ENCODE results near the gene IL18R1.

The IL18R1 gene

DNA sequence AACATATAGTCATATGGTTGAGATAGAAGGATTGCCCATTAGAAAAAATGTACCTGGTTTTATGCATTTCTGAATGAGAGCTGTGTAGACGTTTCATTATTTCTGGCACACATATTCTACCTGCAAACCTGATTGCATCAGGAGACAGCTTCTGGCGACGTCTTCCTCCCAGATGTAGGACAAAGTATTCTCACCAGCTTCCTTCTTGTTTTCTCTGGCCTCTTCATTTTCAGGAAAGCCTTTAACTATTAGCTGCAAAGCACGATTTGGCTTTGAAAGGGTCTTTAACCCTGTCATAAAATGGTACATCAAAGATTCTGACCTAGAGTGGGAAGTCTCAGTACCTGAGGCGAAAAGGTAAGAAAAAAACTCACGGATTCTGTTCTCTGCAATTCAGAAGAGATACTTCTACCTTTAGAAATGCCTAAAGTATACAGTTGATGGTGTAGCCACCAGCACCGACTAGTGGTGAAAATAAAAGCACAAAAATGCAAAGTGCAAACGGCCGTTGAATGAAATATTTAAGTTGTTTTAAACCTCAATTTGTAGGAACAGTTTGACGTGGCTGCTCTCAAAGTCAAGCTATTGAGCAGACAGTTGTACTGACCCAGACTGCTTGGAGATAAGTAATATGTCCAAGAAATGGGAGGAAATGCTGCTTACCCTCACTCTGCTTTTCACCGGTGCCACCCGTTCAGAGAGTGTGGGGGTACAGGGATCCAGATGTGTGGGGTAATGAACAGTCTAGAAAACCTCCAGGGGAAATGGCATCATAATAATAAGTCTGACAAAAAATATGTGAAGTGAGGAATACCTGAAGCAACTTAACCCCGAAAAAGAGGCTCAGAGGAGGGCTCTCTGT lies 87.6 kb downstream of the IL18R1 start:
- Histone ChIP-seq H3K27me3 (no peaks in the 10 kb centered on the region), H3K4me1 (no peaks in the 10 kb centered on the region), H3K36me3 (no peaks in the 10 kb centered on the region), H3K4me3 (no peak overlapping the region), H3K9me3 (no peaks in the 10 kb centered on the region), H3K27ac (no peak overlapping the region)
- DNase-seq = no peak
- TF ChIP-seq, protein P1, sequence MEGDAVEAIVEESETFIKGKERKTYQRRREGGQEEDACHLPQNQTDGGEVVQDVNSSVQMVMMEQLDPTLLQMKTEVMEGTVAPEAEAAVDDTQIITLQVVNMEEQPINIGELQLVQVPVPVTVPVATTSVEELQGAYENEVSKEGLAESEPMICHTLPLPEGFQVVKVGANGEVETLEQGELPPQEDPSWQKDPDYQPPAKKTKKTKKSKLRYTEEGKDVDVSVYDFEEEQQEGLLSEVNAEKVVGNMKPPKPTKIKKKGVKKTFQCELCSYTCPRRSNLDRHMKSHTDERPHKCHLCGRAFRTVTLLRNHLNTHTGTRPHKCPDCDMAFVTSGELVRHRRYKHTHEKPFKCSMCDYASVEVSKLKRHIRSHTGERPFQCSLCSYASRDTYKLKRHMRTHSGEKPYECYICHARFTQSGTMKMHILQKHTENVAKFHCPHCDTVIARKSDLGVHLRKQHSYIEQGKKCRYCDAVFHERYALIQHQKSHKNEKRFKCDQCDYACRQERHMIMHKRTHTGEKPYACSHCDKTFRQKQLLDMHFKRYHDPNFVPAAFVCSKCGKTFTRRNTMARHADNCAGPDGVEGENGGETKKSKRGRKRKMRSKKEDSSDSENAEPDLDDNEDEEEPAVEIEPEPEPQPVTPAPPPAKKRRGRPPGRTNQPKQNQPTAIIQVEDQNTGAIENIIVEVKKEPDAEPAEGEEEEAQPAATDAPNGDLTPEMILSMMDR (IDR thresholded peaks at IDR 0.05) = peak; percentile 48 to 52
- intact Hi-C loops (cut with DNase I; ENCODE audit: low total_unique reads) = no loop called here

DNA sequence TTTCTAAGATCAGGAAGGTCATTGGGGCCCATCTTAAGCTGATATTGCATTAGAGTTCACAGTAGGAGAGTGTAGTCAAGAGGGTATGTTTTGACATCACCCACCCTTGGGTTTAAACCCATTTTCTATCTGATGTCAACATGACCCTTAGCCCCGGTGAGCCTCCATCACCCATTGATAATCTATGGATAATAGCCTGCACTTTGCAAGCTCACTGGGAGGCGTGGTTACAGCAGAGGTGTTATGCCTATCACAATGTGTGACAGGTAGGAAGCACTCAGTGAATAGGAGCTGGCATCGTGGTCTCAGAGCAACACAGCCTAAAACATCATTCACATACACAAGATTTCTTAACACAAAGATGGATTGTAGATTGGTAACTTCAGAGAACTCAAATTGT lies 88.6 kb downstream of the IL18R1 start:
- DNase-seq = no peak
- H3K27me3 ChIP-seq = no peaks in the 10 kb centered on the region
- H3K27ac ChIP-seq = no peak overlapping the region
- H3K36me3 ChIP-seq = no peaks in the 10 kb centered on the region
- no peaks in the 10 kb centered on the region for H3K9me3 ChIP-seq
- no peaks in the 10 kb centered on the region for H3K4me1 ChIP-seq
- intact Hi-C loops (cut with DNase I; ENCODE audit: low total_unique reads) = no loop called here
- TF ChIP-seq, protein P1 (IDR thresholded peaks at IDR 0.05) = no peak
- no peak overlapping the region for H3K4me3 ChIP-seq

DNA sequence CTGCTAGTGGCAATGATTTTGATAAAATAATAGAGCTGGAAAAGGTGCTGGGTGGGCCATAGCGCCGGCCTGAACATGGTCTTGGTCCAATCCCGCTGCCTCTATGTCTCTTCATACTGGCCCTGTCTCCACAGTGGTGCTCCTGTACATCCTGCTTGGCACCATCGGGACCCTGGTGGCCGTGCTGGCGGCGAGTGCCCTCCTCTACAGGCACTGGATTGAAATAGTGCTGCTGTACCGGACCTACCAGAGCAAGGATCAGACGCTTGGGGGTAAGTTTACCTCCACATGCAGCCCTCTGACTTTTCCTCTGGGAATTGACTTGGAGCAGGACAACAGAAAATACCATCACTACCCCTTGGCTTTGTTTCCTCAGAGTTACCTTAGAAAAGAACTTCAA lies 91.3 kb downstream of the IL18R1 start:
- TF ChIP-seq, protein P1 (IDR thresholded peaks at IDR 0.05) = no peak
- Histone ChIP-seq H3K4me3 (no peak overlapping the region), H3K4me1 (no peaks in the 10 kb centered on the region), H3K27ac (no peak overlapping the region), H3K9me3 (no peaks in the 10 kb centered on the region), H3K36me3 (no peaks in the 10 kb centered on the region), H3K27me3 (no peaks in the 10 kb centered on the region)
- intact Hi-C loops (cut with DNase I; ENCODE audit: low total_unique reads) = no loop called here
- DNase-seq = no peak

Data from tibial artery (tissue), 4 donors.